GM12891 (cell line): Measurements from ENCODE around the gene RBM22.

ENCODE experiments used
- PAX5 ChIP-seq: IDR thresholded peaks from 2 replicates; pipeline ENCODE4 v1.6.1; 2011; ENCODE audit warnings: low read length, moderate library complexity, mild to moderate bottlenecking; ENCODE audit not compliant: insufficient read depth, severe bottlenecking
- POLR2A ChIP-seq: IDR thresholded peaks from 2 replicates; pipeline ENCODE4 v1.6.1; 2011; ENCODE audit warnings: low read depth, low read length, control low read depth
- POLR2AphosphoS5 ChIP-seq: IDR thresholded peaks from 2 replicates; pipeline ENCODE4 v1.6.1; 2011; ENCODE audit warnings: low read depth, low read length, control low read depth
- SPI1 ChIP-seq: IDR thresholded peaks from 2 replicates; pipeline ENCODE4 v1.6.1; 2011; ENCODE audit warnings: low read depth, low read length, control low read depth
- TAF1 ChIP-seq: IDR thresholded peaks from 2 replicates; pipeline ENCODE4 v1.6.1; 2011; ENCODE audit warnings: low read depth, low read length, control low read depth

DNA sequence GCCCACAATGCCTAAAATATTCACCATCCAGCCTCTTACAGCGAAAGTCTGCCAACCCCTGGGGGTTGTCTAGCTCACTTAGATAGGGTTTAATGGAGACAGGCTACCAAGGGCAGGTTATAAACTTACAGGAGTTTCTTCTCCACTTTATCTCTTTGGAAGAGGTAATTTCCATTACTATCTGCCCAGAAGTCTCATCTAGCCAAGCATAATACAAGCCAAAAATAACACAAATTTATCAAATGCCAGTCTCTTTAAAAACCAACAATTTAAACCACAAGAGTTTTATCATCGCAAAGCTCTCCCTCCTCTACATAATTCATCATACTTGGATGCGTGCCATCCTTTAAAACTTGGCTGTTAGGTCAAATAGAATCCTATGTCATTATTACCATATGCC, 6.2 kb downstream of the RBM22 start:
- TF ChIP-seq TAF1 (no peak), POLR2A (no peak), POLR2AphosphoS5 (no peak), SPI1 (no peak), PAX5 (no peak)
